K562 (cell line): ENCODE measurements around the gene SERBP1. TPM values are rescaled to one million over a fixed set of nuclear protein-coding genes. Genes with fewer than 3 reads are reported as not detected.

Experiments
- ATAC-seq: fragments of 200-7000 bp; cut with Tn5 transposase; 3 replicates; pipeline ENCODE4 v1.9.1; 2020; ENCODE audit warnings: moderate library complexity
- BruUV-seq: library from RNA; stranded (reverse); fragments of 400-500 nt; replicated peaks from 2 replicates; lab custom pipeline; 2021; lab: Mats Ljungman, UMichigan
- CTCF ChIA-PET: fragments of 300-600 bp; formaldehyde crosslinking; extraction: SDS; loops from one replicate; lab custom pipeline; 2021; ENCODE audit warnings: low intra/inter-chr PET ratio; lab: Yijun Ruan, JAX
- POLR2A ChIA-PET: fragments of 300-600, 350-650 bp; sonication (Branson Sonifier 250); formaldehyde crosslinking; extraction: SDS; loops from one replicate; lab custom pipeline; 2021; ENCODE audit warnings: antibody characterized with exemption, inconsistent platforms; lab: Yijun Ruan, JAX
- DNase-seq, 4 experiments: peaks; one replicate each; pipeline versions ENCODE4 v3.0.0 to v3.0.0-alpha.2; 2011 to 2018; ENCODE audit warnings: low spot score in 3 of 4, mixed read lengths in 3 of 4; ENCODE audit errors: extremely low read depth in 1 of 4
- FAIRE-seq: peaks from 2 replicates; lab custom pipeline; 2011; peaks lifted over from hg19 to GRCh38; lab: Jason Lieb, UNC
- H2AFZ ChIP-seq: 2 replicates; pipeline ENCODE4 v1.6.0; 2011; ENCODE audit warnings: low read depth, low read length, control low read depth, inconsistent platforms
- H3K27ac ChIP-seq: fragments of 200-600 bp; 3 replicates; pipeline ENCODE4 v1.8.0; 2011; ENCODE audit warnings: low read depth, mild to moderate bottlenecking, control low read depth, inconsistent platforms, low read length, moderate library complexity, mixed read lengths; ENCODE audit errors: extremely low read depth
- H3K27me3 ChIP-seq, 2 experiments: fragments of 300-600 bp in 1 of 2; 2 replicates in 1 of 2; 3 replicates in 1 of 2; pipeline versions ENCODE4 v1.6.0 to v1.8.0; 2011; ENCODE audit warnings: inconsistent platforms in 2 of 2, low read length in 2 of 2, mild to moderate bottlenecking in 1 of 2, mixed read lengths in 1 of 2, moderate library complexity in 1 of 2; ENCODE audit not compliant: control insufficient read depth in 2 of 2, insufficient read depth in 2 of 2
- H3K36me3 ChIP-seq: fragments of 300-600 bp; 3 replicates; pipeline ENCODE4 v1.8.0; 2011; ENCODE audit warnings: mild to moderate bottlenecking, low read length, inconsistent platforms; ENCODE audit not compliant: control insufficient read depth, insufficient read depth
- H3K4me1 ChIP-seq, 2 experiments: fragments of 200-600 bp in 1 of 2; replicated peaks in 1 of 2; 2 replicates in 1 of 2; 3 replicates in 1 of 2; pipeline versions ENCODE4 v1.5.1 to v1.8.0; 2011; ENCODE audit warnings: inconsistent platforms in 2 of 2, low read length in 2 of 2, mild to moderate bottlenecking in 1 of 2, mixed read lengths in 1 of 2, moderate library complexity in 1 of 2; ENCODE audit not compliant: control insufficient read depth in 2 of 2, insufficient read depth in 2 of 2
- H3K4me2 ChIP-seq: 2 replicates; pipeline ENCODE4 v1.6.1; 2011; ENCODE audit warnings: low read length, control low read depth, inconsistent platforms, mixed read lengths; ENCODE audit not compliant: insufficient read depth
- H3K4me3 ChIP-seq: fragments of 200-600 bp; sonication (generic), shearing (Covaris generic); 2 replicates; pipeline ENCODE4 v1.5.1; 2016; ENCODE audit warnings: control low read depth, inconsistent platforms
- H3K79me2 ChIP-seq: fragments of 200-600 bp; 3 replicates; pipeline ENCODE4 v1.8.0; 2011; ENCODE audit warnings: low read length, inconsistent platforms; ENCODE audit not compliant: control insufficient read depth, insufficient read depth
- H3K9ac ChIP-seq, 2 experiments: 2 replicates each; pipeline versions ENCODE4 v1.6.0 to v1.6.1; 2011; ENCODE audit warnings: low read depth in 2 of 2, low read length in 2 of 2, control low read depth in 1 of 2, inconsistent platforms in 1 of 2, mild to moderate bottlenecking in 1 of 2, mixed read lengths in 1 of 2; ENCODE audit not compliant: insufficient read depth in 1 of 2
- H3K9me1 ChIP-seq: one replicate; pipeline ENCODE4 v1.6.0; 2011; ENCODE audit warnings: inconsistent platforms, mild to moderate bottlenecking, low read length, moderate library complexity; ENCODE audit not compliant: control insufficient read depth, insufficient read depth
- H3K9me3 ChIP-seq: replicated peaks from 2 replicates; pipeline ENCODE4 v1.5.1; 2011; ENCODE audit warnings: low read depth, low read length, inconsistent platforms; ENCODE audit not compliant: control insufficient read depth, insufficient read depth
- H4K20me1 ChIP-seq: replicated peaks from 2 replicates; pipeline ENCODE4 v1.6.1; 2011; ENCODE audit warnings: low read length, inconsistent platforms, mixed read lengths; ENCODE audit not compliant: control insufficient read depth, insufficient read depth
- ATF3 ChIP-seq, 2 experiments: fragments of 450-650 bp in 1 of 2; sonication (generic) in 1 of 2; formaldehyde crosslinking in 1 of 2; IDR thresholded peaks in 1 of 2; conservative IDR thresholded peaks in 1 of 2; 2 replicates each; pipeline versions ENCODE4 v1.6.1 to v1.8.1; 2016 to 2023; ENCODE audit warnings: mild to moderate bottlenecking in 2 of 2, moderate library complexity in 2 of 2, inconsistent platforms in 1 of 2, missing genetic modification reagents in 1 of 2
- CBX8 ChIP-seq: fragments of 200-600 bp; sonication (generic); IDR thresholded peaks from 2 replicates; pipeline ENCODE4 v1.6.1; 2012; ENCODE audit warnings: borderline replicate concordance, mixed run types, low read depth, mild to moderate bottlenecking, moderate library complexity, mixed read lengths, low read length, control low read depth, inconsistent platforms; ENCODE audit not compliant: poor library complexity, severe bottlenecking; ENCODE audit errors: extremely low read depth
- HNRNPUL1 ChIP-seq: fragments of 200-400 bp; formaldehyde crosslinking; IDR thresholded peaks from 2 replicates; pipeline ENCODE4 v1.6.1; 2017; ENCODE audit warnings: low read length
- MAZ ChIP-seq, 2 experiments: fragments of 450-650 bp in 1 of 2; sonication (generic) in 1 of 2; formaldehyde crosslinking; IDR thresholded peaks in 1 of 2; conservative IDR thresholded peaks in 1 of 2; 2 replicates each; pipeline versions ENCODE4 v1.4.0 to v1.5.0; 2020; ENCODE audit warnings: mild to moderate bottlenecking in 1 of 2, missing genetic modification reagents in 1 of 2
- PREB ChIP-seq: sonication (generic); formaldehyde crosslinking; IDR thresholded peaks from 2 replicates; pipeline ENCODE4 v1.8.1; 2023; ENCODE audit warnings: mild to moderate bottlenecking, missing genetic modification reagents
- STAT6 ChIP-seq: sonication (generic); formaldehyde crosslinking; IDR thresholded peaks from 2 replicates; pipeline ENCODE4 v1.8.1; 2023; ENCODE audit warnings: mild to moderate bottlenecking, missing genetic modification reagents
- ZBTB12 ChIP-seq: fragments of 250-450 bp; sonication (Bioruptor Pico); IDR thresholded peaks from 2 replicates; pipeline ENCODE4 v1.4.0; 2020
- ZNF23 ChIP-seq: fragments of 250-450 bp; sonication (Bioruptor Pico); IDR thresholded peaks from 2 replicates; pipeline ENCODE4 v1.4.0; 2020; ENCODE audit warnings: mild to moderate bottlenecking
- ZNF740 ChIP-seq, 3 experiments: fragments of 200-800 bp in 1 of 3; sonication (Bioruptor generic) in 1 of 3; sonication (generic) in 1 of 3; formaldehyde crosslinking in 1 of 3; IDR thresholded peaks; 2 replicates each; pipeline versions ENCODE4 v1.6.1 to v1.8.0; 2016 to 2022; ENCODE audit warnings: mild to moderate bottlenecking in 2 of 3, missing compliant biosample characterization in 2 of 3, missing genetic modification characterization in 2 of 3, missing genetic modification reagents in 1 of 3
- whole genome bisulfite sequencing: fragments of 100-300 bp; shearing (Covaris generic); methylation state at CpG from one replicate; pipeline ENCODE4 v1.1.6; 2016; ENCODE audit warnings: low coverage, mixed read lengths; ENCODE audit not compliant: insufficient coverage; ENCODE audit errors: missing lambda C conversion rate; 5-methylcytosine and 5-hydroxymethylcytosine counted together
- in situ Hi-C: fragments of 300-500 bp; cut with MboI; formaldehyde crosslinking; loops from 4 replicates; pipeline ENCODE4 v1.15.0; 2018; ENCODE audit warnings: inconsistent platforms, mixed read lengths
- intact Hi-C: fragments of 100-400 bp; cut with micrococcal nuclease; formaldehyde crosslinking; loops from 2 replicates; pipeline ENCODE4 v1.14.2; 2022
- polyA plus RNA-seq, 8 experiments: library from polyadenylated mRNA; depleted of rRNA in 4 of 8; stranded (reverse) in 5 of 8; unstranded in 3 of 8; fragments of >200 nt; fragmentation: Nextera tagmentation in 2 of 8; fragmentation: Illumina TruSeq in 1 of 8; extraction: Ambion mirVana in 2 of 8; extraction: Trizol in 1 of 8; gene quantifications; 2 replicates each; pipeline versions ENCODE4 v1.2.1 to v1.2.3, GENCODE V29; 2011 to 2014; ENCODE audit warnings: inconsistent platforms in 1 of 8, missing spikeins in 1 of 8
- total RNA-seq, 7 experiments: library from RNA; depleted of rRNA in 6 of 7; stranded (reverse); fragments of >200 nt in 6 of 7; fragmentation: Illumina TruSeq in 2 of 7; extraction: Trizol in 2 of 7; gene quantifications; 2 replicates each; pipeline versions ENCODE4 v1.2.1 to v1.2.3, GENCODE V29; 2011 to 2021; ENCODE audit warnings: low replicate concordance in 1 of 7

SERBP1 gene
- total and polyA plus RNA-seq, 9 of the 15 experiments (the other 6 are each of a cell fraction or from before 2014, with no cell fraction given), result 79.9 to 761 (median 464) TPM

GRCh38 chr1:67381154-67381553 lies 49.0 kb downstream of the SERBP1 start (continued):
- TF ChIP-seq HNRNPUL1 (no peak), CBX8 (no peak), PREB (no peak), ZNF23 (CRISPR knock-in tag) (no peak), ZBTB12 (no peak), MAZ (CRISPR knock-in tag; conservative IDR thresholded peaks at IDR 0.05 in 1 of 2, IDR thresholded peaks at IDR 0.05 in 1 of 2) (no peak)

- H3K9ac ChIP-seq, result no peak overlapping the region
- POLR2A ChIA-PET, result interaction anchor here (2.2 kb wide), 1 partner anchor 10 kb away, joined by 7 read pairs; no protein-coding TSS in a partner anchor
- no peaks in the 10 kb centered on the region for H4K20me1 ChIP-seq
- H3K79me2 ChIP-seq, result no peaks in the 10 kb centered on the region
- peaks cover 0 to 16% of the 10 kb centered on the region in 2 experiments; a peak in 2 of 5 replicates for H3K4me1 ChIP-seq
- in situ Hi-C loops, result no loop called here
- peak; percentile 65 for ATAC-seq
- no TSS peak for BruUV-seq
- H3K9me1 ChIP-seq, result no peaks in the 10 kb centered on the region
- H3K4me3 ChIP-seq, result no peak overlapping the region
- no peak overlapping the region; the same call in 2 of the 3 replicates for H3K27ac ChIP-seq
- no peak overlapping the region; the same call in 1 of the 2 replicates for H3K4me2 ChIP-seq
- 4% methylated on average over 1 of the region's 1 CpG for WGBS
- DNase-seq, result peak in 1 of 4 experiments; percentile 52
- no peaks in the 10 kb centered on the region for H3K27me3 ChIP-seq
- no peak for FAIRE-seq
- H3K36me3 ChIP-seq, result no peaks in the 10 kb centered on the region; the same call in 2 of the 3 replicates
- no peak overlapping the region for H2AFZ ChIP-seq
- CTCF ChIA-PET, result interaction anchor here (0.6 kb wide), 1 partner anchor 103 kb away, joined by 3 read pairs; no protein-coding TSS in a partner anchor
- intact Hi-C loops, result no loop called here
- H3K9me3 ChIP-seq, result no peaks in the 10 kb centered on the region
- no peak for TF ChIP-seq ZNF740 (CRISPR knock-in tag; IDR thresholded peaks at IDR 0.05)
- TF ChIP-seq ZNF740 (tag; IDR thresholded peaks at IDR 0.05), result no peak
- peak; percentile 79 for TF ChIP-seq ATF3 (IDR thresholded peaks at IDR 0.05)
- no peak for TF ChIP-seq ATF3 (CRISPR knock-in tag; conservative IDR thresholded peaks at IDR 0.05)
- no peak for TF ChIP-seq STAT6 (CRISPR knock-in tag)
These were observed 52.9 kb downstream of the SERBP1 start for GRCh38 chr1:67377253-67377652.
